Upper lobe of left lung (tissue), 6 donors: ENCODE data around the gene PPP1R13B. TPM values are rescaled to one million over a fixed set of nuclear protein-coding genes. Genes with fewer than 3 reads are reported as not detected.
A peak's percentile ranks its signal among the peaks of the same experiment; 100 is the strongest.

Experiments used
- ATAC-seq, 2 donors: fragments of 200-7000 bp; cut with Tn5 transposase; one replicate each; pipeline ENCODE4 v1.9.1; 2022; ENCODE audit warnings: mild to moderate bottlenecking in 2 of 2, moderate library complexity in 2 of 2; ENCODE audit not compliant: low FRiP score in 2 of 2
- DNase-seq, 2 donors: peaks; one replicate each; pipeline ENCODE4 v3.0.0-alpha.2; 2019 to 2020
- H3K27ac ChIP-seq, 4 donors: fragments of 200-600 bp; sonication (generic); one replicate each; pipeline ENCODE4 v1.5.1; 2016 to 2019
- H3K27me3 ChIP-seq, 4 donors: fragments of 200-600 bp; sonication (generic); one replicate each; pipeline ENCODE4 v1.5.1; 2017 to 2019
- H3K36me3 ChIP-seq, 4 donors: fragments of 200-600 bp; sonication (generic); one replicate each; pipeline ENCODE4 v1.5.1; 2016 to 2019
- H3K4me1 ChIP-seq, 4 donors: fragments of 200-600 bp; sonication (generic); one replicate each; pipeline ENCODE4 v1.5.1; 2018 to 2019
- H3K4me3 ChIP-seq, 4 donors: fragments of 200-600 bp; sonication (generic); one replicate each; pipeline ENCODE4 v1.5.1; 2017 to 2019; ENCODE audit warnings: mild to moderate bottlenecking in 2 of 4, moderate library complexity in 1 of 4
- H3K9me3 ChIP-seq, 4 donors: fragments of 200-600 bp; sonication (generic); one replicate each; pipeline ENCODE4 v1.5.1; 2018 to 2019
- EP300 ChIP-seq, 4 donors: sonication (generic); formaldehyde crosslinking; IDR thresholded peaks; one replicate each; pipeline ENCODE4 v1.5.1; 2017; ENCODE audit warnings: antibody characterized with exemption in 4 of 4, control low read depth in 2 of 4
- POLR2A ChIP-seq, 4 donors: fragments of 450-650 bp; IDR thresholded peaks; one replicate each; pipeline ENCODE4 v1.5.1; 2016 to 2017; ENCODE audit warnings: antibody characterized with exemption in 4 of 4, mild to moderate bottlenecking in 2 of 4
- POLR2AphosphoS5 ChIP-seq, 2 donors: sonication (generic); formaldehyde crosslinking; IDR thresholded peaks; one replicate each; pipeline ENCODE4 v1.5.1; 2017; ENCODE audit warnings: antibody characterized with exemption in 2 of 2
- WGBS, 2 donors: methylation state at CpG; one replicate each; pipeline ENCODE4 v1.1.5; 2017 to 2018; 5-methylcytosine and 5-hydroxymethylcytosine counted together
- total RNA-seq, 6 donors: library from RNA; depleted of rRNA in 4 of 6; stranded (reverse); fragments of >200 nt in 4 of 6; gene quantifications; one replicate each; pipeline versions ENCODE4 v1.1.0 to v1.2.1, GENCODE V29; 2016 to 2021
- TF ChIP-seq, protein P1 (sequence below), 6 experiments: fragments of 450-650 bp in 4 of 6; fragments of 200-600 bp in 2 of 6; sonication (generic) in 2 of 6; IDR thresholded peaks; one replicate each; pipeline ENCODE4 v1.5.1; 2016 to 2019; ENCODE audit warnings: antibody characterized with exemption in 6 of 6
- donor health status: DM: no; HTN: no; CAD: no; lungs with moderate emphysema.
- donor health status: DM: no; HTN: yes; CAD: no; lungs with severe emphysema.

Gene PPP1R13B
- total RNA-seq, 6 donors from 2014 or later, result 37.0 to 117 (median 71.1) TPM

DNA sequence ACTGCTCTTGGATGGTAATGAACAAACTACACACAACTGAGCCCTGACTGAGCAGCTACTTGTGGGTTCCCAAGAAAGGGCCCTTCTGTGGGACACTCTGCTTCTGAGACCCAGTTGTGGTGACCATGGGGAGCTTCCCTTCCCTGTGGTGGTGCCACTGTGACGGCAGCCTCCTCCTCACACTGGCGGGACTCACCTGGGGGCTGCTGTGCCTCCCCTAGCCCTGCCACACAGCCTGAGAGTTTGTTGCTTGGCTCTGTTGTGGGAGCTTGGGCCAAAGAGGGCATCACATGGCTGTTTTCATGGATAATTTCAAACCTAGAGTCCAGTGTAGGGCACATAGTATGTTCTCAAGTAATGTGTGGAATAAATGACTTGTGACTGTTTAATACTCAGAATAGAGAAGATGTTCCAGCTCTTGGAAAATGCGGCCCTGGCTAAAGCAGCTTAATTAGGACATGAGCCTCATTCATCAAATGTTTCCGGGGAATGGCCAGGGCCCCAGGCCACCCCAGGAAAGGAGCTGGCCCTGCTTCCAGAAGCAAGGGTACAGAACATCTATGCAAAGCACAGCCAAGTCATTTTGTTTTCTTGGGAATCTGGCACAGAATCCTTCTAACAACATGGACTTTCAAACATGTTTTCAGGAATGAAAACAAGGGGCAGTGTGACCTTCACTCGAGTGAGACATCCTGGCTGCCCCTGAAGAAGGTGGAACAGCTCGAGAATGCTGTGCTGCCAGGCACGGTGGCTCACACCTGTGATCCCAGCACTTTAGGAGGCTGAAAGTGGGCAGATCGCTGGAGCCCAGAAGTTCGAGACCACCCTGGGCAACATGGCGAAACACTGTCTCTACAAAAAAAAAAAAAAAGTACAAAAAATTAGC is 110.6 kb downstream of the PPP1R13B start:
- no peak for ATAC-seq
- H3K36me3 ChIP-seq, result peaks cover 22 to 91% (median 68%) of the 10 kb centered on the region in 4 donors
- no peaks in the 10 kb centered on the region for H3K27me3 ChIP-seq
- H3K9me3 ChIP-seq, result no peaks in the 10 kb centered on the region
- H3K4me3 ChIP-seq, result no peak overlapping the region
- DNase-seq, result no peak
- peak overlapping the region in 3 of 4 donors; percentile 24 to 64 (median 58) for H3K27ac ChIP-seq
- TF ChIP-seq EP300 (IDR thresholded peaks at IDR 0.05) (no peak), POLR2A (IDR thresholded peaks at IDR 0.05) (no peak), POLR2AphosphoS5 (IDR thresholded peaks at IDR 0.05) (no peak)
- TF ChIP-seq, protein P1, sequence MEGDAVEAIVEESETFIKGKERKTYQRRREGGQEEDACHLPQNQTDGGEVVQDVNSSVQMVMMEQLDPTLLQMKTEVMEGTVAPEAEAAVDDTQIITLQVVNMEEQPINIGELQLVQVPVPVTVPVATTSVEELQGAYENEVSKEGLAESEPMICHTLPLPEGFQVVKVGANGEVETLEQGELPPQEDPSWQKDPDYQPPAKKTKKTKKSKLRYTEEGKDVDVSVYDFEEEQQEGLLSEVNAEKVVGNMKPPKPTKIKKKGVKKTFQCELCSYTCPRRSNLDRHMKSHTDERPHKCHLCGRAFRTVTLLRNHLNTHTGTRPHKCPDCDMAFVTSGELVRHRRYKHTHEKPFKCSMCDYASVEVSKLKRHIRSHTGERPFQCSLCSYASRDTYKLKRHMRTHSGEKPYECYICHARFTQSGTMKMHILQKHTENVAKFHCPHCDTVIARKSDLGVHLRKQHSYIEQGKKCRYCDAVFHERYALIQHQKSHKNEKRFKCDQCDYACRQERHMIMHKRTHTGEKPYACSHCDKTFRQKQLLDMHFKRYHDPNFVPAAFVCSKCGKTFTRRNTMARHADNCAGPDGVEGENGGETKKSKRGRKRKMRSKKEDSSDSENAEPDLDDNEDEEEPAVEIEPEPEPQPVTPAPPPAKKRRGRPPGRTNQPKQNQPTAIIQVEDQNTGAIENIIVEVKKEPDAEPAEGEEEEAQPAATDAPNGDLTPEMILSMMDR (IDR thresholded peaks at IDR 0.05), result no peak
- peaks cover 0 to 18% (median 7%) of the 10 kb centered on the region in 4 donors for H3K4me1 ChIP-seq
- WGBS, 2 donors, result 75 to 82% methylated on average over 8 to 10 of the region's 10 CpGs

DNA sequence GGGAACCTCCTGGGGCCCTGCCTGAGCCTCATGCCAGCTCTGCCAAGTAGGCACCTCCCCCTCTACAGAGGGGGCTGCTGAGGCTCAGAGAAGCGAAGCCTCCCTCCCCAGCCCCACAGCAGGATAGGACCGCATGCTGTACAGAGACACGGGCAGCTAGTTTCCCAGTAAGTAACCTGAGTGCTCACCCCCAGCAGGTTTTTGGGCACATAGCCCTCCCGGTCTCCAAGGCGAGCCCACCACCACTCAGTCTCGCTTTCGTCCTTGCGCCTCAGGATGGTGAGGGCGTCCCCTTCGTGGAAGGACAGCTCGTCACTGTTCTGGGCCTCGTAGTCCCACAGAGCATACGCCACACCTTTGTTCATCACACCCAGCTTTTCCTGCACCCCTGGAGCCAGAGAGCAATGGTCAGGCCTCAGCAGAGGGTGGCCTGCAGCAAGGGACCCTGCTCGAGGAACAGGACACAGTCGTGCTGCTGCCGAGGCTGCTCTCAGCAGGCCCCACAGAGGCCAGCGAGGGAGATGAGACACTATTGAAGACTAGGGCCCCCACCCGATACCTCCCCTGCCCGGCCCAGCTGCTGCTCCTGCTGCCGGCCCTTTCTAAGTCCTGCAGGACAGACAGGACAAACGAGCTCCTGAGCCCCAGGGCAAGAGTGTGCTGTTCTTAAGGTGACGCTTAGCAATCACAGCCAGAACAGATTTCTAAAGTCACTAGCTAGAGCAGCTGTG is 111.4 kb downstream of the PPP1R13B start:
- WGBS, 2 donors, result 87 to 94% methylated on average over 12 to 22 of the region's 22 CpGs
- Histone ChIP-seq H3K27ac (peak overlapping the region in 3 of 4 donors; percentile 24 to 64 (median 58)), H3K9me3 (no peaks in the 10 kb centered on the region), H3K4me1 (peaks cover 0 to 18% (median 7%) of the 10 kb centered on the region in 4 donors), H3K27me3 (no peaks in the 10 kb centered on the region), H3K36me3 (peaks cover 21 to 86% (median 63%) of the 10 kb centered on the region in 4 donors), H3K4me3 (no peak overlapping the region)
- DNase-seq (no peak), ATAC-seq (no peak)
- TF ChIP-seq, protein P1 (IDR thresholded peaks at IDR 0.05), result no peak
- TF ChIP-seq POLR2A (IDR thresholded peaks at IDR 0.05) (no peak), POLR2AphosphoS5 (IDR thresholded peaks at IDR 0.05) (no peak), EP300 (IDR thresholded peaks at IDR 0.05) (no peak)

DNA sequence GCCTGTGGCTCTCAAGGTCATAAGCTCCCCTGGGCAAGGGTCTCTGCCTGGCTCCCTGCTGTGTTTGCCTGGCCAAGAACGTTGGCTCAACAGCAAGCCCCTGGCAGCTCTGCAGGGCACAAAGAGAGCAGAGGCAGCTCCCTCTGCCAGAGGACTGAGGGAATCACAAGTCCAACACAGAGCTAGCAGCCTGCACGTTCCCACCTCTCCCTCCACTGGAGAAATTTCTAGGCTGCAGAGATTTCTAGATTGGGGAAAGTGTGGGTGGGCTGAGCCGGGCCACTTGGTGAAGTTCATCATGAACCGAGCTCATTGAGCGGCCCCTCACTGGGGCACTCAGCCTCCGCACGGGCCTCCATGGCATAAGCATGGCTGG is 111.9 kb downstream of the PPP1R13B start:
- peaks cover 0 to 18% (median 7%) of the 10 kb centered on the region in 4 donors for H3K4me1 ChIP-seq
- H3K4me3 ChIP-seq, result no peak overlapping the region
- DNase-seq, result no peak
- H3K27ac ChIP-seq, result peak overlapping the region in 2 of 4 donors; percentile 11 to 58
- WGBS, 2 donors, result 0 to 53% methylated on average over 1 to 3 of the region's 7 CpGs
- no peak for TF ChIP-seq EP300 (IDR thresholded peaks at IDR 0.05)
- TF ChIP-seq, protein P1 (IDR thresholded peaks at IDR 0.05), result no peak
- TF ChIP-seq POLR2AphosphoS5 (IDR thresholded peaks at IDR 0.05), result no peak
- TF ChIP-seq POLR2A (IDR thresholded peaks at IDR 0.05), result no peak
- no peaks in the 10 kb centered on the region for H3K27me3 ChIP-seq
- peaks cover 21 to 82% (median 59%) of the 10 kb centered on the region in 4 donors for H3K36me3 ChIP-seq
- H3K9me3 ChIP-seq, result no peaks in the 10 kb centered on the region
- ATAC-seq, result no peak

DNA sequence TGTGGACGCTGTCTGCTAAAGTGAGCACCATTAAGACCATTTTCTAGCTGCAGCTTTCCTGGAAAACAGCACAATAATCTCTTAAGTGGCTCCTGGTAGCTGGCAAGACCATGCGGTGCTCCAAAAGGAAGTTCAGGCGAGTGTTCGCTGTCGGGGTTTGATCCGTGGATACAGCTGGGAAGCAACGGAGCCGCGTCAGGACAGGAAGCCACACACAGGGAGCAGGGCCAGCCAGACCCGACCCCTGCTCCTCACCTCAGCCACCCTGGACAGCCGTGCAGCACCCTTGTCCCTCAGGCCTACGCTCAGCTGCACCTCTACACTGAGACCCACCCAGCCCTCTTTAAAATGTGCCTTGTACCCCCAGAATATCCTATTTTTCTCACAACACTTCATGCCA is 112.4 kb downstream of the PPP1R13B start:
- peaks cover 0 to 18% (median 8%) of the 10 kb centered on the region in 4 donors for H3K4me1 ChIP-seq
- TF ChIP-seq EP300 (IDR thresholded peaks at IDR 0.05) (no peak), POLR2AphosphoS5 (IDR thresholded peaks at IDR 0.05) (no peak), POLR2A (IDR thresholded peaks at IDR 0.05) (no peak)
- TF ChIP-seq, protein P1 (IDR thresholded peaks at IDR 0.05), result no peak
- peak overlapping the region in 2 of 4 donors; percentile 11 to 58 for H3K27ac ChIP-seq
- peaks cover 19 to 82% (median 57%) of the 10 kb centered on the region in 4 donors for H3K36me3 ChIP-seq
- ATAC-seq, result no peak
- no peak overlapping the region for H3K4me3 ChIP-seq
- no peak for DNase-seq
- no peaks in the 10 kb centered on the region for H3K9me3 ChIP-seq
- 69 to 70% methylated on average over 12 of the region's 12 CpGs for WGBS, 2 donors
- no peaks in the 10 kb centered on the region for H3K27me3 ChIP-seq
